ENCODE data around the gene HIPK2.

GRCh38 chr7:139727151-139727705, 50.6 kb downstream of the HIPK2 start:
- TF ChIP-seq POLR2A (IDR thresholded peaks at IDR 0.05) (no peak), CTCF (IDR thresholded peaks at IDR 0.05) (no peak)
